T-helper 17 cell (primary cell): ENCODE results near the gene MLANA. TPM values are rescaled to one million over a fixed set of nuclear protein-coding genes. Genes with fewer than 3 reads are reported as not detected.

Experiments
- ATAC-seq: fragments of 150-1000 bp; cut with Tn5 transposase; 2 replicates; pipeline ENCODE4 v1.10.0; 2021; ENCODE audit warnings: mild to moderate bottlenecking, moderate library complexity
- DNase-seq, 3 donors: peaks; one replicate each; pipeline versions ENCODE4 v3.0.0 to v3.0.0-alpha.2; 2020 to 2021
- H3K9me3 ChIP-seq: one replicate; pipeline ENCODE4 v1.7.0; 2013; ENCODE audit warnings: low read length, mild to moderate bottlenecking; ENCODE audit not compliant: control insufficient read depth, poor library complexity, severe bottlenecking
- H3K27ac Mint-ChIP-seq: one replicate; pipeline ENCODE4 v1.8.0; 2022; ENCODE audit warnings: mild to moderate bottlenecking, moderate library complexity, mixed read lengths
- H3K27me3 Mint-ChIP-seq: one replicate; pipeline ENCODE4 v1.8.0; 2022; ENCODE audit warnings: mixed read lengths
- H3K36me3 Mint-ChIP-seq: one replicate; pipeline ENCODE4 v1.8.0; 2022; ENCODE audit warnings: low read depth, mixed read lengths
- H3K4me1 Mint-ChIP-seq: one replicate; pipeline ENCODE4 v1.8.0; 2022; ENCODE audit warnings: mild to moderate bottlenecking, mixed read lengths
- H3K4me3 Mint-ChIP-seq: one replicate; pipeline ENCODE4 v1.8.0; 2022; ENCODE audit warnings: mild to moderate bottlenecking, moderate library complexity, mixed read lengths
- total RNA-seq, 4 donors: library from RNA in 2 of 4; stranded (reverse) in 2 of 4; gene quantifications; one replicate each; pipeline ENCODE4 v1.2.3 and lab custom pipeline; 2022 to 2026

The MLANA gene
- total RNA-seq, 2 donors from 2014 or later = not detected

DNA sequence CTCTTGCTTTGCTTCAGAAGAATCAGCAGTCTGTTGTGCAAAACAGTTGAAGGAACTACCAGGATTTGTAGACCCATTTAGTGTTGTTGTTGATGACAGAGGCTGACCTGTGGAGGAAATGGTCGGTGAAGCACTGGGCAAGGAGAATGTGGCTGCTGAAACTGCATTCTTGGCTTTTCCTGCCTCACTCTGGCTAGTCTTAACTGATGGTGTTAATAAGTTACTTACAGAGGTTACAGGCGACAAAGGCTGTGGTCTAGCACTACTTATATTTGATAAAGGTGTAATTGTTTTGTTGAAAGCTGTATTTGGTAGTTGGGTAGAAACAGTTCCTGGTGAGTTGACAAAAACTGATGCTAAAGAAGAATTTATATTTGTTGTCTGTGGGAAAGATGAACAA, 31.5 kb downstream of the MLANA start:
- H3K27me3 Mint-ChIP-seq = no peaks in the 10 kb centered on the region
- H3K9me3 ChIP-seq = no peaks in the 10 kb centered on the region
- no peak overlapping the region for H3K27ac Mint-ChIP-seq
- H3K4me3 Mint-ChIP-seq = no peak overlapping the region
- no peak for DNase-seq
- no peak for ATAC-seq
- H3K4me1 Mint-ChIP-seq = peaks cover 5% of the 10 kb centered on the region
- H3K36me3 Mint-ChIP-seq = peaks cover 13% of the 10 kb centered on the region

DNA sequence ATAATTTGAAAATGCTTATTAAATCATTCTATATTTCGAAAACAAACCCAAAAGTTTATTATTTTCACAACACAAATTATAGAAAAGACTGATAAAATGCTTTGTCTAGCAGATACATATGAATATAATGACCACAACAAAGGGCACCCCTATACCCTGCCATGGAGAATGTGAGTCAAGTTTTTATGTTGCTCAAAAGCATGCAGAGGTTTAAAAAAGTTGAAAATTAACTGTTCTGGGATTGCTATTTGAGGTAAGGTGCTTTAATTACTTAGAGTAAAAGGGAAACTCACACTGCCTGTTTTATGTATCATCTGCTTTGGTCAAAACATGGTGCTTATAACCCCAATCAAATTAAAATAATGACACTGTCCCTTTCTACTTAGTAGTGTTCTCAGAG, 41.0 kb downstream of the MLANA start:
- H3K27me3 Mint-ChIP-seq = no peaks in the 10 kb centered on the region
- ATAC-seq = no peak

DNA sequence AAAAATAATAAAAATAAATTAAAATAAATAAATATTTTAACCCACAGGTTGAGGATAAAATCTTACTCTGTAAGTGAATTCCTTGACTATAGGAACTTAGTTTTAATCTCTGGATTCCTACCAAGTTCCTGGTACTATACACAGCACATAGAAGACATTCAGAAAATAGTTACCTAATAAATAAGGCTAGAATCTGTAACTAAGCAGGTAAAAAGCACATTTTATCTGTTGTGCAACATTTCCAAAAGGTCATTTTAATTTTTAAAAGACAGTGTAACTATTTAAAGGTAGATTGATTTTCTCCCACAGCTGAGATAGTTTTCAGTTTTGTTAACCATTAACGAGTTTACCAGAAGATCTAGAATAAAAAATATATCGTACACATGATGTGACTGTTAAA, 47.8 kb downstream of the MLANA start:
- Mint-ChIP-seq H3K27ac (no peak overlapping the region), H3K4me3 (no peak overlapping the region), H3K4me1 (peaks cover 3% of the 10 kb centered on the region), H3K27me3 (no peaks in the 10 kb centered on the region), H3K36me3 (no peaks in the 10 kb centered on the region)
- H3K9me3 ChIP-seq = no peaks in the 10 kb centered on the region
- no peak for DNase-seq
- no peak for ATAC-seq

More for the DNA sequence above, 41.0 kb downstream of the MLANA start:
- H3K9me3 ChIP-seq = no peaks in the 10 kb centered on the region
- no peaks in the 10 kb centered on the region for H3K36me3 Mint-ChIP-seq
- DNase-seq = no peak
- H3K4me1 Mint-ChIP-seq = peaks cover 4% of the 10 kb centered on the region
- peak overlapping the region; percentile 43 for H3K27ac Mint-ChIP-seq
- no peak overlapping the region for H3K4me3 Mint-ChIP-seq

DNA sequence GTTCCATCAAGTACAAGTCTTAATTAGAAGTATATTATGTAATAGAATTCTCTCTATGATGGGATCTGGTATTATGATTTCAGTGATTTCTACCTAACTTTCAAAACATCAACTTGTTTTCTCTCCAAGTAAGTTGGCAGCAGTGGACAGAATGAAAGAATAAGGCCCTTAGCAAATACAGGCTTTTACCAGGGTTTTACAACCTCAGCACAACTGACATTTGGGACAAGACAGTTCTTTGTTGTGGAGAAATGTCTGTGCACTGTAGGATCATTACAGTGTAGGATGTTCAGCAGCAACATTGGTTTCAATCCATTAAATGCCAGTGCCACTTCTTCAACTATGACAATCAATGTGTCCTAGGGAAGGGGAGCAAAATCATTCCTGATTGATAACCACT, 48.8 kb downstream of the MLANA start:
- Mint-ChIP-seq H3K27me3 (no peaks in the 10 kb centered on the region), H3K4me3 (no peak overlapping the region), H3K36me3 (no peaks in the 10 kb centered on the region), H3K4me1 (peaks cover 2% of the 10 kb centered on the region), H3K27ac (no peak overlapping the region)
- no peak for DNase-seq
- no peak for ATAC-seq
- no peaks in the 10 kb centered on the region for H3K9me3 ChIP-seq

DNA sequence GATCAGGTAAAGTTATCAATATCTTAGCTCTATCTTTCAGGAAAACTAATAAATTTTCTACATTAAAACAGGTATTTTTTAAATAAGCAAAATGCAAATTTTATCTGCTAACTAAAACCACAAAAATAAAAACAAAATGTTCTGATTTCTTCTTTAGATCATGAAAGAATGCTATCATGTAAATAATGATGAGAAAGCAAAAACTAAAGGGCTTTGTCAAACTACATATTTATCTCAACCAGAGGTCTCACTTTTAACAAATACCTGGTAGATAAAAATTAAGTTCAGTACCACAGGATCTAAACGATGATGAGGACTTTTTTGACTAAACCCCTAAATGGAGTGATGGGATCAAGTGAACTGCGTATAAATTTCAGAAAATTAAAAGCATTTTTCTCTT, 50.5 kb downstream of the MLANA start:
- H3K9me3 ChIP-seq = no peaks in the 10 kb centered on the region
- Mint-ChIP-seq H3K27me3 (no peaks in the 10 kb centered on the region), H3K36me3 (no peaks in the 10 kb centered on the region), H3K4me1 (peaks cover 2% of the 10 kb centered on the region), H3K27ac (no peak overlapping the region), H3K4me3 (no peak overlapping the region)
- DNase-seq (no peak), ATAC-seq (no peak)

DNA sequence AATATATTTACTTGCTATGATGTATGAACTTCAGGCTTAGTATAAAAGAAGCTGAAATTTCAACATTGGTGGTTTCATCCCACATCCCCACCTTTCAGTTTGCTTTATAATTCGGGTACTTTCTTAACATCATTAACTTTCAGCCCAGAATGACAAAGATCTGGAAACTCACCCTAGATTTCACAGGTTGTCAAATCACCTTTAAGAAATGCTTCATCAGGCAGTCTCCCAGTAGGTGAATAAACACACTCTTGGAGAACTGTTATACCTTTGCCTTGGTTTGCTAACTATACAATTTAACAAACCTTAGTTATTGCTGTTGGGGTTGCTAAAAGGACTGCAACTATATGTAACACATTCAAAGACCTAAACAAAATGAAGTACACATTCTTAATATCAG, 54.4 kb downstream of the MLANA start:
- no peak for ATAC-seq
- no peaks in the 10 kb centered on the region for H3K27me3 Mint-ChIP-seq
- H3K4me3 Mint-ChIP-seq = no peak overlapping the region

DNA sequence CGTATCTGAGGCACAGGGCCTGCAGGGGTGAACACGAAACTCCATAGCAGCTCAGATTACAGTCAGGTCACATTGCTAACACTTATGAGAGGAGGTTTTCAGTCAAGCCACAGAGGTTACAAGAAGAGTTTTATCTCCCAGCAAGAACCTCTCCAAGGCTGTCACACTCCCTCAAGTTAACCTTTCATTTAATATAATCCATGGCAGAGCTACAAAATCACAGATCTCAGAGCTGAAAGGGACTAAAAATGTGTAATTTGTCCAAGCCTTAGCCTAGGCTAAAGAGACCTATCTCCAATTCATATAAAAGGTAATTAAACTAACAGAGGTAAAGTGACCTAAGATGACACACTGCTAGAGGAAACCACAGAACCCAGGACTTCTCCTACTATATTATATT, 57.2 kb downstream of the MLANA start:
- no peaks in the 10 kb centered on the region for H3K9me3 ChIP-seq
- ATAC-seq (no peak), DNase-seq (no peak)
- Mint-ChIP-seq H3K27ac (peak overlapping the region; percentile 8), H3K4me1 (peaks cover 5% of the 10 kb centered on the region), H3K4me3 (no peak overlapping the region), H3K36me3 (peaks cover 2% of the 10 kb centered on the region), H3K27me3 (no peaks in the 10 kb centered on the region)

More for the DNA sequence above, 54.4 kb downstream of the MLANA start:
- Mint-ChIP-seq H3K27ac (no peak overlapping the region), H3K4me1 (peaks cover 5% of the 10 kb centered on the region), H3K36me3 (no peaks in the 10 kb centered on the region)
- DNase-seq = no peak
- H3K9me3 ChIP-seq = no peaks in the 10 kb centered on the region

DNA sequence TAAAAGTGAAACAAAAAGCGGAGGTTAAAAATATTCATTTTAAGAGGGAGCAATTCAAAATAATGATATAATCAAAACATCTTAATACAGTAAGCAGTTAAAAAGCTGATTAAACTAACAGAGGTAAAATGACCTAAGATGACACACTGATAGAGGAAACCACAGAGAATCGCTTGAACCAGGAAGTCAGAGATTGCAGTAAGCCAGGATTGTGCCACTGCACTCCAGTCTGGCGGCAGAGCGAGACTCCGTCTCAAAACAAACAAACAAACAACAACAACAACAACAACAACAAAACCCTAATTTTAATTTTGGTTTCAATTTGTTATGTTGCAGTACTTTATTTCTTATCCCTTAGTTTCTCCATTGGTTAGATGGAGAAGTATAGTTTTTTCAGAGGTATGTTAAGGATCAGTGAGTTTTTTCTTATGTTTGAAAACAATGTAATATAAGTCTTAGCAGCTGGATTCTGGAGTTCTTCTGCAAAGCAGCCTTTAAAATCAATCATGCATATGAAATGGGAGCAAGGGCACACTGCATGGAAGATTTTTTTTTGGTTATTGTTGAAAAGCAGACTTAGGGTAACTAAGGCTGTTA, 58.5 kb downstream of the MLANA start:
- ATAC-seq (peak; percentile 96), DNase-seq (no peak)
- Mint-ChIP-seq H3K4me3 (peak overlapping the region; percentile 47), H3K27me3 (no peaks in the 10 kb centered on the region), H3K36me3 (peaks cover 2% of the 10 kb centered on the region), H3K27ac (peak overlapping the region; percentile 67), H3K4me1 (peaks cover 5% of the 10 kb centered on the region)
- H3K9me3 ChIP-seq = no peaks in the 10 kb centered on the region

DNA sequence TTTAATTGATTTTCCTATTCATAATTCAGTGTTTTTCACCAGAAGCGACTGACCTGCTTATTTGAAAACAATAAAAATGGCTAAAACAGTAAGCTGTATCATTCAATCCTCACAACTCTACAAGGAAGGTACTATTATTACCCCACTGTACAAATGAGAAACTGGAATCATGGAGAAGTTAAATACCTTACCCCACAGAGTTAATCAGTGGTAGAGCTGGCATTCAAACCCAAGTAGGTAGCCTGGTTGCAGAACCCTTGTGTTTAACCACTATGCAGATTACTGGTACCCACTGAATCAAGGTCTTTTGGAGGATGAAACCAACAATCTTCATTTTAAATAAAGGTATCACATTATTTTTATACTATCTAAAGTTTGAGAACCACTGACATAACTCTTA, 59.6 kb downstream of the MLANA start:
- ATAC-seq = no peak
- H3K9me3 ChIP-seq = no peaks in the 10 kb centered on the region
- no peak overlapping the region for H3K4me3 Mint-ChIP-seq
- peaks cover 2% of the 10 kb centered on the region for H3K36me3 Mint-ChIP-seq
- DNase-seq = no peak
- H3K4me1 Mint-ChIP-seq = peaks cover 5% of the 10 kb centered on the region
- no peak overlapping the region for H3K27ac Mint-ChIP-seq
- H3K27me3 Mint-ChIP-seq = no peaks in the 10 kb centered on the region

DNA sequence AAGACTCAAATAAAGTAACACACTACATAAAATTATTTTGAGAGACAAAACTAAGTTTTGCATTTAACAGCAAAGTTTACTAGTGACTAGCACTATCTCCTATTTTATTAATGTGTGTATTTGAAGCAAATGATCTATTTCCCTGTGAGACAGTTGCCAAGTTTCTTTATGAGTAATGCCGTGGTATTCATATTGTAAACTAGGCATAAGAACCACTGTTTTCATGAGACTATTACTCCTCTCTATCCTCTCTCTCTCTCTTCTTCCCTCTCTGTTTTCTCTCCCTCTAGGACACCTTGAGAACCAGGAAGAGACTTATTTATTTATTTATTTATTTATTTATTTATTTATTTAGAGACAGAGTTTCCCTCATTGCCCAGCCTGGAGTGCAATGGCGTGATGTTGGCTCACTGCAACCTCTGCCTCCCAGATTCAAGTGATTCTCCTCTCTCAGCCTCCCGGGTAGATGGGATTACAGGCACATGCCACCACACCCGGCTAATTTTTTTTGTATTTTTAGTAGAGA, 61.1 kb downstream of the MLANA start:
- H3K9me3 ChIP-seq = no peaks in the 10 kb centered on the region
- H3K27ac Mint-ChIP-seq = peak overlapping the region; percentile 11
- no peak overlapping the region for H3K4me3 Mint-ChIP-seq
- H3K36me3 Mint-ChIP-seq = peaks cover 2% of the 10 kb centered on the region
- H3K4me1 Mint-ChIP-seq = peaks cover 5% of the 10 kb centered on the region
- no peak for ATAC-seq
- no peaks in the 10 kb centered on the region for H3K27me3 Mint-ChIP-seq
- no peak for DNase-seq

DNA sequence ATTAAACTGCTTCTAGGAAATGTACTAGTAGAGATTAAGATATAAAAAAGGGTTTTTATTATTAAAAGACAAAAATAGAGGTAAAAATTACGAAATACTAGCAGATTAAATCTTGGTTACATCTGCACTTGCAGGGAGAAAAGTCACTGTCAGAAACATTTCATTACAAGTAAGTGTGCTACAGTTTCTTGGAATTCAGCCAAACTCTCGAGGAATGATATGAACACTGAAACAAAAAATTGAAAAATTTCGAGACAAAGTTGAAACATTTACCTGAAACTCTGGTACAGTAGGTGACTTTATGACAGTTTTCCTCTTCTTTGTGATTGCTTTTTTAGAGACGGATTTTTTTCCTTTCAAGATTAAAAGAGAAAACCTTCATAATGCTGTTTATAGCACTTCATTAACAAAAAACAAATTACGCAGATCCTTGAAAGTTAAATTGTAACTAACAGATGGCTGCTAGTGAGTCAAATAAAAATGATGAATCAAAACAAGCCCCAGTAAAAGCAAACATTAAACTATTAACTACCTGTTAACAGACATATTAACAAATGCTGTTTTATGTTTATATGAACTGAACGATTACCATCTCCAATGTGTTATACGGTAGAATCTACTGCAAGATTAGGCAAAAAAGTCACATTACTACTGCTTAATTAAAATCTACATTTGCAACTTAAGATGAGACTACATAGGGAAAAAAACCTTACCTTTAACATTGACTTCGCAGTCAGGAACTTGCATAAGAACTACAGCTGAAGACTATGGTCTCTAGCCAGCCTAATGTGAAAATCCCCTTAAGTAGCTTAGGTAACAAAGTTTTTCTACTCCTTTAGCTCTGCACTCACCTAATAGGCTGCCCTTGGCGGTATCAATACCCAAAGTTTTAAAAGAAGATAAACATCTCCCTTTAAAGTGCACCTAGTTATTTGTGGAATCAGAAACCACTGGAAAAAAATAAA, 63.3 kb downstream of the MLANA start:
- no peaks in the 10 kb centered on the region for H3K9me3 ChIP-seq
- DNase-seq (no peak), ATAC-seq (no peak)
- Mint-ChIP-seq H3K27me3 (no peaks in the 10 kb centered on the region), H3K4me1 (peaks cover 8% of the 10 kb centered on the region), H3K27ac (no peak overlapping the region), H3K36me3 (peaks cover 3% of the 10 kb centered on the region), H3K4me3 (no peak overlapping the region)

DNA sequence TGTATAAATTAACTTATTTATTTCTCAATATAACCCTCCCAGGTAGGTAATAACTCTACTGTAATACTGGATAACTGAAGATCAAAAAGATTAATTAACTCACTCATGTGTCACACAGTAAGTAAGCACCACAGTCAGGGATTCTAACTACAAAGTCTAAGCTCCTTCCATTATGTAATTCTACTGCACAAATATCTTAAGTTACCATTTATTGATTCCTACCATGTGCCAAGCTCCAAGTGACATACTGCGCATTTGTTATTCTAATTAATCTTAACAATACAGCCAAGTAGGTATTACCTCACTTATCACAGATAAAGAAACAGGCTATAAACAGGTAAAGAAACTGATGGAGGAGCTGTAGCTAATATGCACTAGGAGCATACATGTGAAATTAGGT, 66.5 kb downstream of the MLANA start:
- Mint-ChIP-seq H3K27ac (no peak overlapping the region), H3K4me3 (no peak overlapping the region), H3K27me3 (no peaks in the 10 kb centered on the region), H3K4me1 (peaks cover 13% of the 10 kb centered on the region), H3K36me3 (peaks cover 8% of the 10 kb centered on the region)
- H3K9me3 ChIP-seq = no peaks in the 10 kb centered on the region
- DNase-seq = no peak
- ATAC-seq = no peak

DNA sequence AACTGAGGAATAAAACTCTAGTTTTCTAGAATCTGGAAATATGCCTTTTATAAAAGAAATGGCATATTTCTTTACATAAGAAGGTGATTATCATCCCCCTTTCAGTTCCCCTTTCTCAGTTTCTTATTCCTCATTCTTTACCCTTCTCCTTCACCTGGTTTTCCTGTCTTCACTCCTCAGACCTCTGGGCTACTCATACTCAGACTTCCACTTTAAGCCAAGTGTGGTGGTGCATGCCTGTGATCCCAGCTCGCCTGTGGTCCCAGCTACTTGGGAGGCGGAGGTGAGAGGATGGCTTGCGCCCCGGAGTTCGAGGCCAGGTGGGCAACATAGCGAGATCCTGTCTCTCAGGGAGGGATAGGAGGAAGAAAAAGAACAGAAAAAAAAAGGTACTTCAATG, 67.6 kb downstream of the MLANA start:
- H3K27ac Mint-ChIP-seq = peak overlapping the region; percentile 29
- ATAC-seq = no peak

More for the DNA sequence above, 67.6 kb downstream of the MLANA start:
- Mint-ChIP-seq H3K27me3 (no peaks in the 10 kb centered on the region), H3K36me3 (peaks cover 6% of the 10 kb centered on the region), H3K4me3 (no peak overlapping the region), H3K4me1 (peaks cover 11% of the 10 kb centered on the region)
- no peak for DNase-seq
- no peaks in the 10 kb centered on the region for H3K9me3 ChIP-seq
